ENCODE measurements around the gene LEPROT. TPM values are rescaled to one million over a fixed set of nuclear protein-coding genes. Genes with fewer than 3 reads are reported as not detected.

LEPROT gene
- total and polyA plus RNA-seq, 10 donors: 12.5 to 104 (median 68.6) TPM

DNA sequence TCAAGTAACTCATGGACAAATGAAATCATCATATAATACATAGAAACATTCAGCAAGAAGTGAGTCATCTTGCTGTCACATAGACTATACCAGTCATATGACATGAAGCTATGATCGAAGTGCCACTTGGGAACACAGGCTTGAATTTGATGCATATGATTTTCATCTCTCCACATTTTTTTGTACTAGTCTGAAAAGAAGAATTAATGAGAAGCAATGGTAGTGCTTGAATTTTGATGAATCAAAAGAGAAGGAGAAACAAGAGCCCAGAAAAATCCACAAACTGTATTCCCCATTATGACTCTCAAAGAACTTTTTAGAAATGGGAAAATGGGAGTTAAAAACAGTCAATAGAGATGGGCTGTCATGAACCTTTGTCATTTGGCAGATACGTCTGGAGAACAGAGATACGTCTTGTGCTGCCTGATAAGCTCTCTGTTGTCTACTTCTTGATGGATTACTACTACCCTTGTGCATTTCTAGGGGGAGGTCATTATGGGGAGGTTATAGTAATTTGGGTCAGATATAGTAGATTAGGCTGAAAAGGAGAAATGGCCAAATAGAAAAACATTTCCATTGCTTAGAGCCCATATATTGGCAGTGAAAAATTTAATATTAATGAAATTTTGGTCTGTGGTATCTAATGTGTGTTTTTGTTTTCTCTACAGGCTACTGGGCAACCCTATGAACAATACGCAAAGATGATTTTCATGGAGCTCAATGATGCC lies 8.0 kb upstream of the LEPROT start:
- Histone ChIP-seq H3K27me3 (replicated peaks in 1 of 7) (no peaks in the 10 kb centered on the region), H3K36me3 (peaks cover 0 to 18% (median 0%) of the 10 kb centered on the region in 6 donors), H3K27ac (no peak overlapping the region), H3K4me1 (no peaks in the 10 kb centered on the region), H3K4me3 (no peak overlapping the region), H3K9me3 (no peaks in the 10 kb centered on the region)
- no peak for DNase-seq
- WGBS, 5 donors: 88 to 95% (median 91%) methylated on average over 4 of the region's 4 CpGs
- intact Hi-C loops (cut with DNase I; ENCODE audit: low total_unique reads): no loop called here
- TF ChIP-seq CTCF (IDR thresholded peaks at IDR 0.05 in 8 of 11, conservative IDR thresholded peaks at IDR 0.05 in 3 of 11): no peak
- TF ChIP-seq POLR2AphosphoS5 (IDR thresholded peaks at IDR 0.05): no peak
- no peak for TF ChIP-seq POLR2A (IDR thresholded peaks at IDR 0.05)

DNA sequence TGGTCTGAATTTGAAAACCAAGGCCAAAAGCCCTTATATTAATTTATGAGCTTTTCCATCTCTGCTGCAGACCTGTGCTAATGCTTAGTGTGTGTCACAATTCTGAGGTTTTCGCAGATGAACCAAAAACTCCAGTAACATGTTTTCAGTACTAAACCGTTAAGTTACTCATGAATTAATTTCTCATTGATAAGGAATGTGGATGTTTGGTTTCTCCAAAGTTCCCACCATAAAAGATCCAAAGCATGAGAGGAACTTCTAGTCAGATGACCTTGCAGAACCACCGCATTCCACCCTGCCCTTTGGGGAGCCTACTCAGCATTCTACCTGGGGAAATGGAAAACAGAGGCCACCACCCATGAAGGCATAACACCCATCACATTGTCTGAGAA lies 7.5 kb upstream of the LEPROT start:
- Histone ChIP-seq H3K27me3 (replicated peaks in 1 of 7) (no peaks in the 10 kb centered on the region), H3K4me3 (no peak overlapping the region), H3K9me3 (no peaks in the 10 kb centered on the region), H3K36me3 (peaks cover 0 to 17% (median 0%) of the 10 kb centered on the region in 6 donors), H3K4me1 (no peaks in the 10 kb centered on the region), H3K27ac (no peak overlapping the region)
- DNase-seq: no peak
- intact Hi-C loops (cut with DNase I; ENCODE audit: low total_unique reads): no loop called here
- no peak for TF ChIP-seq POLR2A (IDR thresholded peaks at IDR 0.05)
- TF ChIP-seq CTCF (IDR thresholded peaks at IDR 0.05 in 8 of 11, conservative IDR thresholded peaks at IDR 0.05 in 3 of 11): no peak
- no peak for TF ChIP-seq POLR2AphosphoS5 (IDR thresholded peaks at IDR 0.05)
- WGBS, 5 donors: 87 to 94% (median 91%) methylated on average over 3 of the region's 3 CpGs

- Histone ChIP-seq H3K36me3 (peaks cover 0 to 4% (median 0%) of the 10 kb centered on the region in 6 donors), H3K27ac (no peak overlapping the region), H3K9me3 (no peaks in the 10 kb centered on the region), H3K27me3 (replicated peaks in 1 of 7) (no peaks in the 10 kb centered on the region), H3K4me1 (peaks cover 0 to 7% (median 5%) of the 10 kb centered on the region in 6 donors), H3K4me3 (no peak overlapping the region)
- DNase-seq: no peak
- intact Hi-C loops (cut with DNase I; ENCODE audit: low total_unique reads): no loop called here
- no peak for TF ChIP-seq POLR2A (IDR thresholded peaks at IDR 0.05)
- no peak for TF ChIP-seq POLR2AphosphoS5 (IDR thresholded peaks at IDR 0.05)
- TF ChIP-seq CTCF (IDR thresholded peaks at IDR 0.05 in 8 of 11, conservative IDR thresholded peaks at IDR 0.05 in 3 of 11): no peak
- 85 to 95% (median 90%) methylated on average over 4 of the region's 4 CpGs for WGBS, 5 donors
Measured at GRCh38 chr1:65414538-65414937, 5.9 kb upstream of the LEPROT start.

GRCh38 chr1:65416767-65417166 lies 3.7 kb upstream of the LEPROT start:
- Histone ChIP-seq H3K9me3 (no peaks in the 10 kb centered on the region), H3K4me3 (no peak overlapping the region), H3K27ac (no peak overlapping the region), H3K4me1 (peaks cover under 1 to 20% (median 14%) of the 10 kb centered on the region in 6 donors), H3K36me3 (no peaks in the 10 kb centered on the region), H3K27me3 (replicated peaks in 1 of 7) (no peaks in the 10 kb centered on the region)
- intact Hi-C loops (cut with DNase I; ENCODE audit: low total_unique reads): no loop called here
- WGBS, 5 donors: 66 to 89% (median 82%) methylated on average over 1 of the region's 1 CpG
- DNase-seq: no peak
- TF ChIP-seq POLR2A (IDR thresholded peaks at IDR 0.05): no peak
- TF ChIP-seq CTCF (IDR thresholded peaks at IDR 0.05 in 8 of 11, conservative IDR thresholded peaks at IDR 0.05 in 3 of 11): no peak
- no peak for TF ChIP-seq POLR2AphosphoS5 (IDR thresholded peaks at IDR 0.05)

All from spleen (tissue), 11 donors.